ENCODE results near the gene ADAMTS6. TPM values are rescaled to one million over a fixed set of nuclear protein-coding genes. Genes with fewer than 3 reads are reported as not detected.

ADAMTS6 gene
- total and polyA plus RNA-seq, 2 of the 13 experiments (the other 11 are each of a cell fraction or from before 2014, with no cell fraction given) = 3.1 to 8.2 TPM

DNA sequence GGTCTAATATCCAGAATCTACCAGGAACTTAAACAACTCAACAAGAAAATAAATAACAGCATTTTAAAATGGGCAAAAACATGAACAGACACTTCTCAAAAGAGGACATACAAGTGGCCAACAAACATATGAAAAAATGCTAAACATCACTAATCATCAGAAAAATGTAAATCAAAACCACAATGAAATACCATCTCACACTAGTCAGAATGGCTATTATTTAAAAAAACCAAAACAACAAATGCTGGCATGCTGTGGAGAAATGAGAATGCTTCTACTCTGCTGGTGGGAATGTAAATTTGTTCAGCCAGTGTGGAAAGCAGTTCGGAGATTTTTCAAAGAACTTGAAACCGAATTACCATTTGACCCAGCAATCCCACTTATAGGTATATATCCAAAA, 63.1 kb downstream of the ADAMTS6 start (continued):
- no peak for TF ChIP-seq MAF1 (CRISPR knock-in tag; IDR thresholded peaks at IDR 0.05; ENCODE audit: borderline replicate concordance)
- TF ChIP-seq, protein P1, sequence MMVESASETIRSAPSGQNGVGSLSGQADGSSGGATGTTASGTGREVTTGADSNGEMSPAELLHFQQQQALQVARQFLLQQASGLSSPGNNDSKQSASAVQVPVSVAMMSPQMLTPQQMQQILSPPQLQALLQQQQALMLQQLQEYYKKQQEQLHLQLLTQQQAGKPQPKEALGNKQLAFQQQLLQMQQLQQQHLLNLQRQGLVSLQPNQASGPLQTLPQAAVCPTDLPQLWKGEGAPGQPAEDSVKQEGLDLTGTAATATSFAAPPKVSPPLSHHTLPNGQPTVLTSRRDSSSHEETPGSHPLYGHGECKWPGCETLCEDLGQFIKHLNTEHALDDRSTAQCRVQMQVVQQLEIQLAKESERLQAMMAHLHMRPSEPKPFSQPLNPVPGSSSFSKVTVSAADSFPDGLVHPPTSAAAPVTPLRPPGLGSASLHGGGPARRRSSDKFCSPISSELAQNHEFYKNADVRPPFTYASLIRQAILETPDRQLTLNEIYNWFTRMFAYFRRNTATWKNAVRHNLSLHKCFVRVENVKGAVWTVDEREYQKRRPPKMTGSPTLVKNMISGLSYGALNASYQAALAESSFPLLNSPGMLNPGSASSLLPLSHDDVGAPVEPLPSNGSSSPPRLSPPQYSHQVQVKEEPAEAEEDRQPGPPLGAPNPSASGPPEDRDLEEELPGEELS (CRISPR knock-in tag; IDR thresholded peaks at IDR 0.05) = no peak
- TF ChIP-seq ATF7-NPFF (CRISPR knock-in tag; IDR thresholded peaks at IDR 0.05; ENCODE audit: low read depth) = no peak
- TF ChIP-seq CBX5 (CRISPR knock-in tag; IDR thresholded peaks at IDR 0.05; ENCODE audit: borderline replicate concordance) = no peak
- TF ChIP-seq HNRNPH1 (optimal IDR thresholded peaks at IDR 0.05; ENCODE audit: low read depth, low read length) = no peak
- TF ChIP-seq ZNF333 (CRISPR knock-in tag; IDR thresholded peaks at IDR 0.05; ENCODE audit: borderline replicate concordance) = no peak
- TF ChIP-seq, protein P2, sequence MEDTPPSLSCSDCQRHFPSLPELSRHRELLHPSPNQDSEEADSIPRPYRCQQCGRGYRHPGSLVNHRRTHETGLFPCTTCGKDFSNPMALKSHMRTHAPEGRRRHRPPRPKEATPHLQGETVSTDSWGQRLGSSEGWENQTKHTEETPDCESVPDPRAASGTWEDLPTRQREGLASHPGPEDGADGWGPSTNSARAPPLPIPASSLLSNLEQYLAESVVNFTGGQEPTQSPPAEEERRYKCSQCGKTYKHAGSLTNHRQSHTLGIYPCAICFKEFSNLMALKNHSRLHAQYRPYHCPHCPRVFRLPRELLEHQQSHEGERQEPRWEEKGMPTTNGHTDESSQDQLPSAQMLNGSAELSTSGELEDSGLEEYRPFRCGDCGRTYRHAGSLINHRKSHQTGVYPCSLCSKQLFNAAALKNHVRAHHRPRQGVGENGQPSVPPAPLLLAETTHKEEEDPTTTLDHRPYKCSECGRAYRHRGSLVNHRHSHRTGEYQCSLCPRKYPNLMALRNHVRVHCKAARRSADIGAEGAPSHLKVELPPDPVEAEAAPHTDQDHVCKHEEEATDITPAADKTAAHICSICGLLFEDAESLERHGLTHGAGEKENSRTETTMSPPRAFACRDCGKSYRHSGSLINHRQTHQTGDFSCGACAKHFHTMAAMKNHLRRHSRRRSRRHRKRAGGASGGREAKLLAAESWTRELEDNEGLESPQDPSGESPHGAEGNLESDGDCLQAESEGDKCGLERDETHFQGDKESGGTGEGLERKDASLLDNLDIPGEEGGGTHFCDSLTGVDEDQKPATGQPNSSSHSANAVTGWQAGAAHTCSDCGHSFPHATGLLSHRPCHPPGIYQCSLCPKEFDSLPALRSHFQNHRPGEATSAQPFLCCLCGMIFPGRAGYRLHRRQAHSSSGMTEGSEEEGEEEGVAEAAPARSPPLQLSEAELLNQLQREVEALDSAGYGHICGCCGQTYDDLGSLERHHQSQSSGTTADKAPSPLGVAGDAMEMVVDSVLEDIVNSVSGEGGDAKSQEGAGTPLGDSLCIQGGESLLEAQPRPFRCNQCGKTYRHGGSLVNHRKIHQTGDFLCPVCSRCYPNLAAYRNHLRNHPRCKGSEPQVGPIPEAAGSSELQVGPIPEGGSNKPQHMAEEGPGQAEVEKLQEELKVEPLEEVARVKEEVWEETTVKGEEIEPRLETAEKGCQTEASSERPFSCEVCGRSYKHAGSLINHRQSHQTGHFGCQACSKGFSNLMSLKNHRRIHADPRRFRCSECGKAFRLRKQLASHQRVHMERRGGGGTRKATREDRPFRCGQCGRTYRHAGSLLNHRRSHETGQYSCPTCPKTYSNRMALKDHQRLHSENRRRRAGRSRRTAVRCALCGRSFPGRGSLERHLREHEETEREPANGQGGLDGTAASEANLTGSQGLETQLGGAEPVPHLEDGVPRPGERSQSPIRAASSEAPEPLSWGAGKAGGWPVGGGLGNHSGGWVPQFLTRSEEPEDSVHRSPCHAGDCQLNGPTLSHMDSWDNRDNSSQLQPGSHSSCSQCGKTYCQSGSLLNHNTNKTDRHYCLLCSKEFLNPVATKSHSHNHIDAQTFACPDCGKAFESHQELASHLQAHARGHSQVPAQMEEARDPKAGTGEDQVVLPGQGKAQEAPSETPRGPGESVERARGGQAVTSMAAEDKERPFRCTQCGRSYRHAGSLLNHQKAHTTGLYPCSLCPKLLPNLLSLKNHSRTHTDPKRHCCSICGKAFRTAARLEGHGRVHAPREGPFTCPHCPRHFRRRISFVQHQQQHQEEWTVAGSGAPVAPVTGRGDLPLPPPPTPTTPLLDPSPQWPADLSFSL (CRISPR knock-in tag; IDR thresholded peaks at IDR 0.05) = no peak
- TF ChIP-seq, protein P3, sequence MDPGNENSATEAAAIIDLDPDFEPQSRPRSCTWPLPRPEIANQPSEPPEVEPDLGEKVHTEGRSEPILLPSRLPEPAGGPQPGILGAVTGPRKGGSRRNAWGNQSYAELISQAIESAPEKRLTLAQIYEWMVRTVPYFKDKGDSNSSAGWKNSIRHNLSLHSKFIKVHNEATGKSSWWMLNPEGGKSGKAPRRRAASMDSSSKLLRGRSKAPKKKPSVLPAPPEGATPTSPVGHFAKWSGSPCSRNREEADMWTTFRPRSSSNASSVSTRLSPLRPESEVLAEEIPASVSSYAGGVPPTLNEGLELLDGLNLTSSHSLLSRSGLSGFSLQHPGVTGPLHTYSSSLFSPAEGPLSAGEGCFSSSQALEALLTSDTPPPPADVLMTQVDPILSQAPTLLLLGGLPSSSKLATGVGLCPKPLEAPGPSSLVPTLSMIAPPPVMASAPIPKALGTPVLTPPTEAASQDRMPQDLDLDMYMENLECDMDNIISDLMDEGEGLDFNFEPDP (CRISPR knock-in tag; conservative IDR thresholded peaks at IDR 0.05) = no peak
- TF ChIP-seq FOXK2 (IDR thresholded peaks at IDR 0.05) = no peak
- TF ChIP-seq, protein P4, sequence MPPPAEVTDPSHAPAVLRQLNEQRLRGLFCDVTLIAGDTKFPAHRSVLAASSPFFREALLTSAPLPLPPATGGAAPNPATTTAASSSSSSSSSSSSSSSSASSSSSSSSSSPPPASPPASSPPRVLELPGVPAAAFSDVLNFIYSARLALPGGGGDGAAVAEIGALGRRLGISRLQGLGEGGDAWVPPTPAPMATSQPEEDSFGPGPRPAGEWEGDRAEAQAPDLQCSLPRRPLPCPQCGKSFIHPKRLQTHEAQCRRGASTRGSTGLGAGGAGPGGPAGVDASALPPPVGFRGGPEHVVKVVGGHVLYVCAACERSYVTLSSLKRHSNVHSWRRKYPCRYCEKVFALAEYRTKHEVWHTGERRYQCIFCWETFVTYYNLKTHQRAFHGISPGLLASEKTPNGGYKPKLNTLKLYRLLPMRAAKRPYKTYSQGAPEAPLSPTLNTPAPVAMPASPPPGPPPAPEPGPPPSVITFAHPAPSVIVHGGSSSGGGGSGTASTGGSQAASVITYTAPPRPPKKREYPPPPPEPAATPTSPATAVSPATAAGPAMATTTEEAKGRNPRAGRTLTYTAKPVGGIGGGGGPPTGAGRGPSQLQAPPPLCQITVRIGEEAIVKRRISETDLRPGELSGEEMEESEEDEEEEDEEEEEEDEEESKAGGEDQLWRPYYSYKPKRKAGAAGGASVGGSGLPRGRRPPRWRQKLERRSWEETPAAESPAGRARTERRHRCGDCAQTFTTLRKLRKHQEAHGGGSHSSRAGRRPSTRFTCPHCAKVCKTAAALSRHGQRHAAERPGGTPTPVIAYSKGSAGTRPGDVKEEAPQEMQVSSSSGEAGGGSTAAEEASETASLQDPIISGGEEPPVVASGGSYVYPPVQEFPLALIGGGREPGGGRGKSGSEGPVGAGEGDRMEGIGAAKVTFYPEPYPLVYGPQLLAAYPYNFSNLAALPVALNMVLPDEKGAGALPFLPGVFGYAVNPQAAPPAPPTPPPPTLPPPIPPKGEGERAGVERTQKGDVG (CRISPR knock-in tag; IDR thresholded peaks at IDR 0.05; ENCODE audit: borderline replicate concordance) = no peak
- TF ChIP-seq, protein P5, sequence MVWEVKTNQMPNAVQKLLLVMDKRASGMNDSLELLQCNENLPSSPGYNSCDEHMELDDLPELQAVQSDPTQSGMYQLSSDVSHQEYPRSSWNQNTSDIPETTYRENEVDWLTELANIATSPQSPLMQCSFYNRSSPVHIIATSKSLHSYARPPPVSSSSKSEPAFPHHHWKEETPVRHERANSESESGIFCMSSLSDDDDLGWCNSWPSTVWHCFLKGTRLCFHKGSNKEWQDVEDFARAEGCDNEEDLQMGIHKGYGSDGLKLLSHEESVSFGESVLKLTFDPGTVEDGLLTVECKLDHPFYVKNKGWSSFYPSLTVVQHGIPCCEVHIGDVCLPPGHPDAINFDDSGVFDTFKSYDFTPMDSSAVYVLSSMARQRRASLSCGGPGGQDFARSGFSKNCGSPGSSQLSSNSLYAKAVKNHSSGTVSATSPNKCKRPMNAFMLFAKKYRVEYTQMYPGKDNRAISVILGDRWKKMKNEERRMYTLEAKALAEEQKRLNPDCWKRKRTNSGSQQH (CRISPR knock-in tag; IDR thresholded peaks at IDR 0.05; ENCODE audit: low read depth) = no peak
